IPS-18c (cell line): ENCODE measurements around the gene L3MBTL4.

Experiments used
- H3K4me3 ChIP-seq: 2 replicates; pipeline ENCODE4 v1.7.0; 2013; ENCODE audit warnings: low read depth, mild to moderate bottlenecking, low read length, moderate library complexity; ENCODE audit not compliant: insufficient read depth
- H3K9me3 ChIP-seq: one replicate; pipeline ENCODE4 v1.6.1; 2013; ENCODE audit warnings: mild to moderate bottlenecking, low read length, moderate library complexity; ENCODE audit not compliant: control insufficient read depth, insufficient read depth

The L3MBTL4 gene

GRCh38 chr18:6022074-6022444 lies 392.7 kb downstream of the L3MBTL4 start:
- Histone ChIP-seq H3K9me3 (no peaks in the 10 kb centered on the region), H3K4me3 (no peak overlapping the region)

- Histone ChIP-seq H3K9me3 (no peaks in the 10 kb centered on the region), H3K4me3 (no peak overlapping the region)
Measured at GRCh38 chr18:6021306-6022073, 393.2 kb downstream of the L3MBTL4 start.

- Histone ChIP-seq H3K4me3 (no peak overlapping the region), H3K9me3 (no peaks in the 10 kb centered on the region)
Measured at GRCh38 chr18:6018671-6019070, 396.0 kb downstream of the L3MBTL4 start.

GRCh38 chr18:6017171-6017570 lies 397.5 kb downstream of the L3MBTL4 start:
- H3K9me3 ChIP-seq: no peaks in the 10 kb centered on the region
- H3K4me3 ChIP-seq: no peak overlapping the region

GRCh38 chr18:6015364-6015763 lies 399.3 kb downstream of the L3MBTL4 start:
- Histone ChIP-seq H3K9me3 (no peaks in the 10 kb centered on the region), H3K4me3 (no peak overlapping the region)

GRCh38 chr18:6013171-6013810 lies 401.4 kb downstream of the L3MBTL4 start:
- Histone ChIP-seq H3K4me3 (no peak overlapping the region), H3K9me3 (no peaks in the 10 kb centered on the region)

- Histone ChIP-seq H3K4me3 (no peak overlapping the region), H3K9me3 (no peaks in the 10 kb centered on the region)
Measured at GRCh38 chr18:6010921-6011320, 403.8 kb downstream of the L3MBTL4 start.

GRCh38 chr18:6010284-6010683 lies 404.4 kb downstream of the L3MBTL4 start:
- Histone ChIP-seq H3K4me3 (no peak overlapping the region), H3K9me3 (no peaks in the 10 kb centered on the region)

GRCh38 chr18:6009756-6010155 lies 405.0 kb downstream of the L3MBTL4 start:
- no peaks in the 10 kb centered on the region for H3K9me3 ChIP-seq
- H3K4me3 ChIP-seq: no peak overlapping the region

GRCh38 chr18:6004683-6005082 lies 410.0 kb downstream of the L3MBTL4 start:
- H3K4me3 ChIP-seq: no peak overlapping the region

GRCh38 chr18:6004119-6004518 lies 410.6 kb downstream of the L3MBTL4 start:
- Histone ChIP-seq H3K4me3 (no peak overlapping the region), H3K9me3 (no peaks in the 10 kb centered on the region)

More at GRCh38 chr18:6004683-6005082, 410.0 kb downstream of the L3MBTL4 start:
- H3K9me3 ChIP-seq: no peaks in the 10 kb centered on the region

- no peaks in the 10 kb centered on the region for H3K9me3 ChIP-seq
- no peak overlapping the region for H3K4me3 ChIP-seq
Measured at GRCh38 chr18:6001867-6002266, 412.8 kb downstream of the L3MBTL4 start.

GRCh38 chr18:5998907-5999306 lies 415.8 kb downstream of the L3MBTL4 start:
- Histone ChIP-seq H3K9me3 (no peaks in the 10 kb centered on the region), H3K4me3 (no peak overlapping the region)

- Histone ChIP-seq H3K4me3 (no peak overlapping the region), H3K9me3 (no peaks in the 10 kb centered on the region)
Measured at GRCh38 chr18:5998166-5998881, 416.4 kb downstream of the L3MBTL4 start.

- H3K9me3 ChIP-seq: no peaks in the 10 kb centered on the region
Measured at GRCh38 chr18:5997361-5997760, 417.4 kb downstream of the L3MBTL4 start.

GRCh38 chr18:5995626-5996025 lies 419.1 kb downstream of the L3MBTL4 start:
- no peak overlapping the region for H3K4me3 ChIP-seq
- H3K9me3 ChIP-seq: no peaks in the 10 kb centered on the region

More at GRCh38 chr18:5997361-5997760, 417.4 kb downstream of the L3MBTL4 start:
- H3K4me3 ChIP-seq: no peak overlapping the region

GRCh38 chr18:5993938-5994337 lies 420.8 kb downstream of the L3MBTL4 start:
- Histone ChIP-seq H3K4me3 (no peak overlapping the region), H3K9me3 (no peaks in the 10 kb centered on the region)

GRCh38 chr18:5992381-5992780 lies 422.3 kb downstream of the L3MBTL4 start:
- no peak overlapping the region for H3K4me3 ChIP-seq
- H3K9me3 ChIP-seq: no peaks in the 10 kb centered on the region
